SU-DHL-6 (cell line): ENCODE results near the gene WDR35.

Experiments
- EZH2phosphoT487 ChIP-seq: fragments of 200-600 bp; sonication (generic), shearing (Covaris generic); conservative IDR thresholded peaks from 2 replicates; pipeline ENCODE4 v1.6.1; 2018; ENCODE audit warnings: mild to moderate bottlenecking, antibody characterized with exemption, low read length, moderate library complexity, mixed read lengths
- TF ChIP-seq, protein P1 (sequence below): fragments of 200-600 bp; sonication (generic); IDR thresholded peaks from one replicate; pipeline ENCODE4 v1.5.1; 2017; ENCODE audit warnings: antibody characterized with exemption, mild to moderate bottlenecking, low read length, moderate library complexity; ENCODE audit not compliant: insufficient read depth, poor library complexity, severe bottlenecking

DNA sequence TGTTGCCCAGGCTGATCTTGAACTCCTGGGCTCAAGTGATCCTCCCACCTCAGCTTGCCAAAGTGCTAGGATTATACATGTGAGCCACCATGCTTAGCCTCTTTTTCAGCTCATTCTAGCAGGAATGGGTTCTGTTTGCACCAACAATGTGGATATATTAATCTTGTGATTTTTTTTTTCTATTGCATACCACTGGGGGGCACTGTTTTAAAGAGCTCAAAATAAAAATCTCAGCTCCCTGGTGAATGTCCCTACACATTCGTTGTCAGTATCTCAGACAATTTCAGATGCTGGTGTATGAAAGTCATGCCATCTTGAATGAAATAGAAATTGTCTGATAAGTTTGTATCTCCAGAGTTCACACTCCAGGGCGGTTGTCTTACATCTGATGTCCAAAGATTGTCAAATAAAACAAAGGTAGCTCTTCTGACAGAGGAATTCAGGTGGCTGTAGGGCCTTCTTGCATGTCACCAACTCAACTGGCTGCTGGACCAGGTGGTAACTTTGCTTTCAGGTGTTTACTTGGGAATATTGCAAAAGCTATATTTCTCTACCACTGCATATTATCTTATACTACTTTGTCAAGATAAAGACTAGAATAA is 25.7 kb upstream of the WDR35 start:
- TF ChIP-seq, protein P1, sequence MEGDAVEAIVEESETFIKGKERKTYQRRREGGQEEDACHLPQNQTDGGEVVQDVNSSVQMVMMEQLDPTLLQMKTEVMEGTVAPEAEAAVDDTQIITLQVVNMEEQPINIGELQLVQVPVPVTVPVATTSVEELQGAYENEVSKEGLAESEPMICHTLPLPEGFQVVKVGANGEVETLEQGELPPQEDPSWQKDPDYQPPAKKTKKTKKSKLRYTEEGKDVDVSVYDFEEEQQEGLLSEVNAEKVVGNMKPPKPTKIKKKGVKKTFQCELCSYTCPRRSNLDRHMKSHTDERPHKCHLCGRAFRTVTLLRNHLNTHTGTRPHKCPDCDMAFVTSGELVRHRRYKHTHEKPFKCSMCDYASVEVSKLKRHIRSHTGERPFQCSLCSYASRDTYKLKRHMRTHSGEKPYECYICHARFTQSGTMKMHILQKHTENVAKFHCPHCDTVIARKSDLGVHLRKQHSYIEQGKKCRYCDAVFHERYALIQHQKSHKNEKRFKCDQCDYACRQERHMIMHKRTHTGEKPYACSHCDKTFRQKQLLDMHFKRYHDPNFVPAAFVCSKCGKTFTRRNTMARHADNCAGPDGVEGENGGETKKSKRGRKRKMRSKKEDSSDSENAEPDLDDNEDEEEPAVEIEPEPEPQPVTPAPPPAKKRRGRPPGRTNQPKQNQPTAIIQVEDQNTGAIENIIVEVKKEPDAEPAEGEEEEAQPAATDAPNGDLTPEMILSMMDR: peak; percentile 35
- TF ChIP-seq EZH2phosphoT487: no peak
